Cardiac muscle cell (in vitro differentiated cells and primary cell): ENCODE results near the gene EPHB2. TPM values are rescaled to one million over a fixed set of nuclear protein-coding genes. Genes with fewer than 3 reads are reported as not detected.

Experiments
- DNase-seq, 2 donors: peaks; one replicate each; pipeline versions ENCODE4 v3.0.0 to v3.0.0-alpha.2; 2010 to 2017; ENCODE audit warnings: low read depth in 1 of 2, low spot score in 1 of 2
- H3K27ac ChIP-seq: fragments of 200-600 bp; sonication (generic); 2 replicates; pipeline ENCODE4 v1.5.1; 2016
- H3K27me3 ChIP-seq: fragments of 200-600 bp; sonication (generic); 2 replicates; pipeline ENCODE4 v1.6.0; 2016; ENCODE audit warnings: control low read depth
- H3K36me3 ChIP-seq: fragments of 200-600 bp; sonication (generic); 2 replicates; pipeline ENCODE4 v1.5.1; 2016; ENCODE audit warnings: control low read depth
- H3K4me1 ChIP-seq: fragments of 200-600 bp; sonication (generic); 2 replicates; pipeline ENCODE4 v1.8.1; 2017; ENCODE audit warnings: low read depth, mild to moderate bottlenecking, mixed run types
- H3K4me3 ChIP-seq: fragments of 200-600 bp; sonication (generic); 2 replicates; pipeline ENCODE4 v1.5.1; 2016; ENCODE audit warnings: mild to moderate bottlenecking
- H3K9me3 ChIP-seq: fragments of 200-600 bp; sonication (generic); 2 replicates; pipeline ENCODE4 v1.5.1; 2017; ENCODE audit warnings: low read depth, mild to moderate bottlenecking, control low read depth
- polyA plus RNA-seq: library from polyadenylated mRNA; unstranded; fragments of >200 nt; fragmentation: Nextera tagmentation; extraction: Ambion mirVana; gene quantifications from 2 replicates; pipeline ENCODE4 v1.2.1, GENCODE V29; 2016
- total RNA-seq: library from RNA; depleted of rRNA; stranded (reverse); fragments of >200 nt; gene quantifications from 2 replicates; pipeline ENCODE4 v1.2.3, GENCODE V29; 2016
- TF ChIP-seq, protein P1 (sequence below): IDR thresholded peaks from 2 replicates; pipeline ENCODE4 v1.5.1; 2012; ENCODE audit warnings: low read depth, mild to moderate bottlenecking, low read length

The EPHB2 gene
- total and polyA plus RNA-seq, 2 experiments from 2014 or later, result 38.8 to 96.3 TPM

DNA sequence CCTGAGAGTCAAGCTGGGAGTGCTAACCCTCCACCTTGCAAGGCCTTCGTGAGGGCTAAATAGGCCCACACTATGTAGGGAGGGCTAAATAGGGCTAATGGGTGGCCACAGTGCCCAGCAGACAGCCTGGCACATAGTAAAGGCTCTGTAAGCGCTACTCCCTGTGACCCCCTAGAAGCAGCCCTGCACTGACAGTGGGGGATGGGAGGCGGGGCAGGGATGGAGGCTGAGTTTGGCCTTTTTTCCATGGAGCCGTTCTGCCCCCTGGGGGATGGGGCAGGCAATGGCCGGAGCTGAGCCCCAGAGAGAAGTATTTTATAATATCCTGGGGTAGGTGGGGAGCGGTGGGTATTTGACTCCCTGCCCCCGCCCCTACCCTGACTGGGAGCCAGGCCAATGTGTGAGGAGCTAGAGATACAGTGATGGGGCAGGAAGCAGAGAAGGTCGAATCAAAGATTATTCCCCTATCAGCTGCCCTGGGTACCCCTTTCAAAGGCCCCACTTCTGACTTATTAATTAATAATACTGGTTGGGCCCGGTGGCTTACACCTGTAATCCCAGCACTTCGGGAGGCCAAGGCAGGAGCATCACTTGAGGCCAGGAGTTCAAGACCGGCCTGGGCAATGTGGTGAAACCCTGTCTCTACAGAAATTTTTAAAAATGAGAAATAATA is 219.7 kb downstream of the EPHB2 start:
- Histone ChIP-seq H3K36me3 (no peaks in the 10 kb centered on the region), H3K27ac (no peak overlapping the region), H3K9me3 (no peaks in the 10 kb centered on the region), H3K4me1 (peaks cover 6% of the 10 kb centered on the region), H3K27me3 (no peaks in the 10 kb centered on the region), H3K4me3 (no peak overlapping the region)
- TF ChIP-seq, protein P1, sequence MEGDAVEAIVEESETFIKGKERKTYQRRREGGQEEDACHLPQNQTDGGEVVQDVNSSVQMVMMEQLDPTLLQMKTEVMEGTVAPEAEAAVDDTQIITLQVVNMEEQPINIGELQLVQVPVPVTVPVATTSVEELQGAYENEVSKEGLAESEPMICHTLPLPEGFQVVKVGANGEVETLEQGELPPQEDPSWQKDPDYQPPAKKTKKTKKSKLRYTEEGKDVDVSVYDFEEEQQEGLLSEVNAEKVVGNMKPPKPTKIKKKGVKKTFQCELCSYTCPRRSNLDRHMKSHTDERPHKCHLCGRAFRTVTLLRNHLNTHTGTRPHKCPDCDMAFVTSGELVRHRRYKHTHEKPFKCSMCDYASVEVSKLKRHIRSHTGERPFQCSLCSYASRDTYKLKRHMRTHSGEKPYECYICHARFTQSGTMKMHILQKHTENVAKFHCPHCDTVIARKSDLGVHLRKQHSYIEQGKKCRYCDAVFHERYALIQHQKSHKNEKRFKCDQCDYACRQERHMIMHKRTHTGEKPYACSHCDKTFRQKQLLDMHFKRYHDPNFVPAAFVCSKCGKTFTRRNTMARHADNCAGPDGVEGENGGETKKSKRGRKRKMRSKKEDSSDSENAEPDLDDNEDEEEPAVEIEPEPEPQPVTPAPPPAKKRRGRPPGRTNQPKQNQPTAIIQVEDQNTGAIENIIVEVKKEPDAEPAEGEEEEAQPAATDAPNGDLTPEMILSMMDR, result peak; percentile 90
- peak; percentile 42 to 80 for DNase-seq

DNA sequence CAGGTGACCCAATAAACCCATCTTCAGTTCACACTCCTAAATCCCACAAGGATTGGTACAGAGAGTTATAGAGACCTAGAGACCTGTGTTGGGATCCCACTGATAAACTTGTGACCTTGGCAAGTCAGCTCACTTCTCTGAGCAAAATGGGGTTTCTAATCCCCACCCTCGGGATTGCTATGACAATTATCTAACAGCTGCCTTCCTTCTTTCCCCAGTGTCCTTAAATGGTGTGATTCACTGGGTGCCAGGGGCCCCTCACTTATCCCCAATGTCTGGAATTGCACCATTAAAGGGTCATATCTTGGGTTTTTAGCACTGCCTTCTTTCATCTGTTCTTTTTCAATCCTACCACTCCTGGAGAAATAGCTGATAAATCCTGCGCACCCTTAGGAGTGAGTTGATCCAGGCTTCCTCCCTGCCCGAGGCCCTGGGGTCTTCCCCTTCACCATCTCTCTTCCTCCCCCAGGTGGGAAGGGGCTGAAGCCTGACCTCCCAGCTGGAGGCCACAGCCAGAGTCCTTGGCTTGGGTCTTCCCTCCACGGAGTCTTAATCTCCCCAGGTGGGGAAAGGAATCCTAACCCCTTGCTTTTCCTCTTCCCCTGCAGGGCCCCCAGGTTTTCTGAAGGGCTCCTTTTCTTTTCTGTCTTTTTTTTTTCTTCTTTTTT is 222.3 kb downstream of the EPHB2 start:
- H3K4me3 ChIP-seq, result no peak overlapping the region
- peaks cover 6% of the 10 kb centered on the region for H3K4me1 ChIP-seq
- no peak for DNase-seq
- no peaks in the 10 kb centered on the region for H3K27me3 ChIP-seq
- peak overlapping the region; percentile 39 for H3K27ac ChIP-seq
- H3K9me3 ChIP-seq, result no peaks in the 10 kb centered on the region
- H3K36me3 ChIP-seq, result no peaks in the 10 kb centered on the region
- TF ChIP-seq, protein P1, result no peak

DNA sequence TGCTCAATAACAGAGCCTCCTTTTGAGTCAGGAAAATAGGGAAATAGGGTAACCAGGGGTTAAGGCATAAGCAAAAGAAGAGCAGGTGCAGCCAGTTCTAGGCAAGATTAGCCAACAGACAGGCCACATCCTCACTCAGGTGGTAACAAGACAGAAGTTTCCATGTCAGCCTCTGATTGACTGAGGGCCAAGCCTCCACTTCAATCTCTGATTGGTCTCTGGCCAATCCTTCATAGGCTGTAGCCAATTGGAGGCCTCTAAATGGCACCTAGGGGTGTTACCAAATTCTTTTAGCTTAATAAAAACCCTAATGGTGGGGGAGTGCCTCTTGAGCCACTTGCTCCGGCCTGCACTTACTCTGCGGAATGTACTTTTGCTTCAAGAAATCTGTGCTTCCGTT is 224.8 kb downstream of the EPHB2 start:
- DNase-seq, result no peak
- peaks cover 6% of the 10 kb centered on the region for H3K4me1 ChIP-seq
- no peaks in the 10 kb centered on the region for H3K9me3 ChIP-seq
- H3K27ac ChIP-seq, result no peak overlapping the region
- no peaks in the 10 kb centered on the region for H3K27me3 ChIP-seq
- no peaks in the 10 kb centered on the region for H3K36me3 ChIP-seq
- no peak overlapping the region for H3K4me3 ChIP-seq
- TF ChIP-seq, protein P1, result no peak

DNA sequence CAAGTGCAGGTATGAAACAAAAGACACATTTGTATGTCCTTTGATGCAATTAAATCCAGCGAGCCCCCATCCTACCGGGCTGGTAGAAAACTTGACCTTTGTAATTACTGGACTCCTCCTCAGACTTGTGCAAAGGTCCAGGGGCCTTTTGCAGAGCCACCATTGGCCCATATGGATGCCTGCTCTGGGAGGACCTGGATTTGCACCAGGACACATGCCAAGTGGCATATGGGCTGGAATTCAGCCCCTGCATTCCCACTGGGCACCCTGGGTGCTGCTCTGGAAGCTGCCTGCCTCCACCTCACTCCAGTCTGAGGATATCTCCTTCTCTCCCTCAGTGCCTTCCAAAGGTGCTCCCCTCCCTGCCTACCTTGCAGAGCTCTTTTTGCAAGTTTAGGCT is 226.0 kb downstream of the EPHB2 start:
- no peak overlapping the region for H3K4me3 ChIP-seq
- no peaks in the 10 kb centered on the region for H3K27me3 ChIP-seq
- peaks cover 6% of the 10 kb centered on the region for H3K4me1 ChIP-seq
- no peaks in the 10 kb centered on the region for H3K9me3 ChIP-seq
- no peaks in the 10 kb centered on the region for H3K36me3 ChIP-seq
- TF ChIP-seq, protein P1, result no peak
- no peak overlapping the region for H3K27ac ChIP-seq
- DNase-seq, result no peak

DNA sequence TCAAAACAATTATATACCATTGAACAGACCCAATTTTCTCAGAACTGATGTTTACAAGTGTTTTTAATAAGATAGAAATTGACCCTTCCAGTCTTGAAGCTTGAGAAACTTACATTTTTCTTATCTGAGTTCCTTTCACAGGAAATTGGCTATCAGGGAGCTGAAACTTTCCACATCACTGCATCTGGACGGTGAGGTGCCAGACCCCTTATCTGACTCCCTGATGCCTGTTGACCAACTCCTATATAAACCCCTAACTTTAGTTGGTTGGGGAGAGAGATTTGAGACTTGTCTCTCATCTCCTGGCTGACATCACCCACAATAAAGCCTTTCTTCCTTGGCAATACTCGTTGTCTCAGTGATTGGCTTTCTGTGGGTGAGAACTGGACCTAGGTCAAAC is 230.6 kb downstream of the EPHB2 start:
- Histone ChIP-seq H3K36me3 (no peaks in the 10 kb centered on the region), H3K4me1 (no peaks in the 10 kb centered on the region), H3K27ac (no peak overlapping the region), H3K4me3 (no peak overlapping the region), H3K9me3 (no peaks in the 10 kb centered on the region), H3K27me3 (no peaks in the 10 kb centered on the region)
- TF ChIP-seq, protein P1, result no peak
- DNase-seq, result no peak
